Naive thymus-derived CD4-positive, alpha-beta T cell (primary cell): ENCODE results near the gene PRKN. TPM values are rescaled to one million over a fixed set of nuclear protein-coding genes. Genes with fewer than 3 reads are reported as not detected.

ENCODE experiments used
- ATAC-seq: fragments of 150-1000 bp; cut with Tn5 transposase; 2 replicates; pipeline ENCODE4 v1.10.0; 2021; ENCODE audit warnings: mild to moderate bottlenecking, moderate library complexity
- CTCF ChIA-PET: fragments of 350-600 bp; sonication (Branson Sonifier 250); formaldehyde crosslinking; loops from one replicate; lab custom pipeline; 2021; ENCODE audit warnings: antibody characterized with exemption; lab: Charles Lee
- POLR2A ChIA-PET: fragments of 350-600 bp; sonication (Branson Sonifier 250); formaldehyde crosslinking; loops from one replicate; lab custom pipeline; 2021; ENCODE audit warnings: antibody characterized with exemption, inconsistent platforms; lab: Charles Lee
- DNase-seq, 9 donors: peaks; one replicate each; pipeline versions ENCODE4 v3.0.0 to v3.0.0-alpha.2; 2020 to 2022; ENCODE audit warnings: mixed read lengths in 1 of 9
- H3K27ac ChIP-seq: one replicate; pipeline ENCODE4 v1.7.0; 2013; ENCODE audit warnings: mild to moderate bottlenecking, low read depth, low read length, moderate library complexity
- H3K27me3 ChIP-seq, 2 donors: one replicate each; pipeline ENCODE4 v1.7.0; 2013; ENCODE audit warnings: low read length in 2 of 2, mild to moderate bottlenecking in 2 of 2, moderate library complexity in 2 of 2; ENCODE audit not compliant: control insufficient read depth in 2 of 2, insufficient read depth in 2 of 2
- H3K36me3 ChIP-seq, 3 experiments: 1 replicate in 2 of 3; 2 replicates in 1 of 3; pipeline ENCODE4 v1.7.0; 2013; ENCODE audit warnings: low read length in 3 of 3, mild to moderate bottlenecking in 3 of 3, moderate library complexity in 1 of 3; ENCODE audit not compliant: insufficient read depth in 3 of 3, control insufficient read depth in 2 of 3
- H3K4me1 ChIP-seq, 2 donors: one replicate each; pipeline ENCODE4 v1.7.0; 2013; ENCODE audit warnings: low read length in 2 of 2, mild to moderate bottlenecking in 2 of 2, moderate library complexity in 1 of 2; ENCODE audit not compliant: control insufficient read depth in 2 of 2, insufficient read depth in 2 of 2
- H3K4me3 ChIP-seq: 2 replicates; pipeline ENCODE4 v1.7.0; 2013; ENCODE audit warnings: mild to moderate bottlenecking, low read length
- H3K9me3 ChIP-seq, 3 experiments: 1 replicate in 2 of 3; 2 replicates in 1 of 3; pipeline ENCODE4 v1.7.0; 2013; ENCODE audit warnings: low read length in 3 of 3; ENCODE audit not compliant: control insufficient read depth in 2 of 3
- H3K27ac Mint-ChIP-seq, 9 donors: one replicate each; pipeline ENCODE4 v1.8.0; 2020 to 2022; ENCODE audit warnings: mixed read lengths in 9 of 9, mild to moderate bottlenecking in 8 of 9, moderate library complexity in 5 of 9, inconsistent platforms in 2 of 9
- H3K27me3 Mint-ChIP-seq, 5 donors: one replicate each; pipeline ENCODE4 v1.8.0; 2021 to 2022; ENCODE audit warnings: mixed read lengths in 5 of 5, mild to moderate bottlenecking in 1 of 5
- H3K36me3 Mint-ChIP-seq, 5 donors: one replicate each; pipeline ENCODE4 v1.8.0; 2020 to 2022; ENCODE audit warnings: mixed read lengths in 5 of 5, mild to moderate bottlenecking in 3 of 5, inconsistent platforms in 1 of 5
- H3K4me1 Mint-ChIP-seq, 7 donors: one replicate each; pipeline ENCODE4 v1.8.0; 2020 to 2022; ENCODE audit warnings: mixed read lengths in 7 of 7, mild to moderate bottlenecking in 3 of 7, inconsistent platforms in 1 of 7
- H3K4me3 Mint-ChIP-seq, 10 donors: one replicate each; pipeline ENCODE4 v1.8.0; 2020 to 2022; ENCODE audit warnings: mild to moderate bottlenecking in 10 of 10, mixed read lengths in 10 of 10, moderate library complexity in 6 of 10, inconsistent platforms in 2 of 10
- H3K9me3 Mint-ChIP-seq, 11 donors: one replicate each; pipeline ENCODE4 v1.8.0; 2020 to 2022; ENCODE audit warnings: mixed read lengths in 11 of 11, mild to moderate bottlenecking in 4 of 11, inconsistent platforms in 1 of 11, moderate library complexity in 1 of 11
- intact Hi-C, 2 donors: fragments of 100-400 bp; cut with micrococcal nuclease; formaldehyde crosslinking; loops; one replicate each; pipeline ENCODE4 v1.15.1; 2023
- polyA plus RNA-seq, 2 donors: library from polyadenylated mRNA; unstranded; fragments of 300-500 nt; fragmentation: Illumina TruSeq; gene quantifications; one replicate each; pipeline ENCODE4 v1.2.3, GENCODE V29; 2021
- total RNA-seq, 6 experiments: library from RNA in 5 of 6; stranded (reverse) in 5 of 6; gene quantifications; 1 replicate in 5 of 6; 2 replicates in 1 of 6; pipeline ENCODE4 v1.2.3 and lab custom pipeline; 2021 to 2026

The PRKN gene
- total and polyA plus RNA-seq, 7 experiments from 2014 or later = 0.44 to 10.3 (median 8.1) TPM

DNA sequence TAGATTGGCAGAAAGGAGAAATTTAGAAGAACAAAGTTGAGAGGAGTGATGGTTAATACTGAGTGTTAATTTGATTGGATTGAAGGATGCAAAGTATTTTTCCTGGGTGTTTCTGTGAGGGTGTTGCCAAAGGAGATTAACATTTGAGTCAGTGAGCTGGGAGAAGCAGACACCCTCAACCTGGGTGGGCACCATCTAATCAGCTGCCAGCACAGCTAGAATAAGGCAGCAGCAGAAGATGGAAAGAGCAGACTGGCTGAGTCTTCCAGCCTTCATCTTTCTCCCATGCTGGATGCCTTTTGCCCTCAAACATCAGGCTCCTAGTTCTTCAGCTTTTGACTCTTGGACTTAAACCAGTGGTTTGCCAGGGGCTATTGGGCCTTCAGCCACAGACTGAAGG is 1016.1 kb downstream of the PRKN start:
- ChIA-PET CTCF (no interaction called here), POLR2A (no interaction called here)
- no peaks in the 10 kb centered on the region for H3K27me3 Mint-ChIP-seq

DNA sequence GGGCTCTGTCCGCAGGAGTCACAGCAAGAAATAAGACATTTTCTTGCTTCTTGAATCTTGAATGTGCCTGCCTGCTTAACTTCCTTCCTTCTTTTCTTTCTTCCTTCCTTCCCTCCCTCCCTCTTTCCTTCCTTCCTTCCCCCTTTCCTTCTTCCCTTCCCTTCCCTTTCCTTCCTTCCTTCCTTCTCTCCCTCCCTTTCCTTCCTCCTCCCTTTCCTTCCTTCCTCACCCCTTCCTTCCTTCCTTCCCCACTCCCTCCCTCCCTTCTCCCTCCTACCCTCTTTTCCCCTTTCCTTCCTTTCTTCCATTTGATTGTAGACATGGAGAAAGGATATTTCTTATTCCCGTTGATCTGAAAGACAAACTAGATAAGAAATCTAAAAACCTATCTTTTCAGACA is 1016.9 kb downstream of the PRKN start:
- peaks cover 0 to 7% (median 0%) of the 10 kb centered on the region in 11 donors for H3K9me3 Mint-ChIP-seq
- H3K36me3 Mint-ChIP-seq = peaks cover 0 to 8% (median 0%) of the 10 kb centered on the region in 5 donors
- ChIA-PET CTCF (no interaction called here), POLR2A (no interaction called here)
- H3K27ac ChIP-seq = no peak overlapping the region
- no peaks in the 10 kb centered on the region for H3K27me3 Mint-ChIP-seq
- ATAC-seq (no peak), DNase-seq (no peak)
- H3K4me1 ChIP-seq = no peaks in the 10 kb centered on the region
- no peaks in the 10 kb centered on the region for H3K36me3 ChIP-seq
- H3K27me3 ChIP-seq = no peaks in the 10 kb centered on the region
- H3K4me3 ChIP-seq = no peak overlapping the region
- intact Hi-C loops = no loop called here
- H3K4me3 Mint-ChIP-seq = no peak overlapping the region
- no peak overlapping the region for H3K27ac Mint-ChIP-seq
- no peaks in the 10 kb centered on the region for H3K9me3 ChIP-seq
- H3K4me1 Mint-ChIP-seq = no peaks in the 10 kb centered on the region

More for the DNA sequence above, 1016.1 kb downstream of the PRKN start:
- Histone ChIP-seq H3K27ac (no peak overlapping the region), H3K4me3 (no peak overlapping the region), H3K4me1 (no peaks in the 10 kb centered on the region), H3K9me3 (no peaks in the 10 kb centered on the region), H3K27me3 (no peaks in the 10 kb centered on the region), H3K36me3 (no peaks in the 10 kb centered on the region)
- intact Hi-C loops = no loop called here
- Mint-ChIP-seq H3K4me1 (no peaks in the 10 kb centered on the region), H3K27ac (no peak overlapping the region), H3K9me3 (peaks cover 0 to 7% (median 0%) of the 10 kb centered on the region in 11 donors), H3K36me3 (peaks cover 0 to 8% (median 0%) of the 10 kb centered on the region in 5 donors), H3K4me3 (no peak overlapping the region)
- DNase-seq (no peak), ATAC-seq (no peak)

- no peaks in the 10 kb centered on the region for H3K36me3 ChIP-seq
- no peak overlapping the region for H3K27ac ChIP-seq
- H3K27me3 ChIP-seq = no peaks in the 10 kb centered on the region
- Mint-ChIP-seq H3K36me3 (no peaks in the 10 kb centered on the region), H3K27ac (no peak overlapping the region), H3K4me3 (no peak overlapping the region), H3K9me3 (peaks cover 0 to 3% (median 0%) of the 10 kb centered on the region in 11 donors), H3K4me1 (peaks cover 0 to 1% (median 0%) of the 10 kb centered on the region in 7 donors), H3K27me3 (no peaks in the 10 kb centered on the region)
- H3K4me3 ChIP-seq = no peak overlapping the region
- POLR2A ChIA-PET = no interaction called here
- CTCF ChIA-PET = no interaction called here
- H3K4me1 ChIP-seq = no peaks in the 10 kb centered on the region
- DNase-seq = no peak
- intact Hi-C loops = no loop called here
- ATAC-seq = no peak
- H3K9me3 ChIP-seq = no peaks in the 10 kb centered on the region
Measured at GRCh38 chr6:161701056-161701455, 1026.5 kb downstream of the PRKN start.

- Mint-ChIP-seq H3K36me3 (no peaks in the 10 kb centered on the region), H3K9me3 (no peaks in the 10 kb centered on the region), H3K4me3 (no peak overlapping the region), H3K27me3 (no peaks in the 10 kb centered on the region), H3K27ac (no peak overlapping the region), H3K4me1 (peaks cover 0 to 2% (median 0%) of the 10 kb centered on the region in 7 donors)
- no peak for ATAC-seq
- Histone ChIP-seq H3K4me1 (no peaks in the 10 kb centered on the region), H3K27me3 (no peaks in the 10 kb centered on the region), H3K9me3 (no peaks in the 10 kb centered on the region), H3K27ac (no peak overlapping the region), H3K36me3 (no peaks in the 10 kb centered on the region), H3K4me3 (no peak overlapping the region)
- DNase-seq = no peak
- ChIA-PET POLR2A (no interaction called here), CTCF (no interaction called here)
- intact Hi-C loops = no loop called here
Measured at GRCh38 chr6:161696801-161697200, 1030.8 kb downstream of the PRKN start.

DNA sequence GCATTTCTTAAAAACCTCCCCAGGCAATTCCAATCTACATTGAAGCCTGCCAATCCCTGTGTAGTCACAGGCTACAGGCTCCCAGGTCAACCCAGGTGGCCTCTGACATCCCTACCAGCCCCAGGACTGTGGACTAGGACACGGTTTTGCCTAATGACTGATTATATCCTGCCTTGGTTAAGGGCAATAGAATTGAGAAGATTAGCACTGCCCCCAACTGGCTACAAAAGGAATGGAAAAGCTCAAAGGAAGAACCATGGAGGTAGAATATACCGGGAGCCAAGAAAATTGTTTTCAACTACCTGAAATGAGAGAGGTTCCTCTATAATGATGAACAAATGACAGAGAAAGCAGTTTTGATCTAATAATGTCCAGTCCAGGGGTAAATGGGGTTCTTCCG is 1032.6 kb downstream of the PRKN start:
- no peak for DNase-seq
- no peaks in the 10 kb centered on the region for H3K36me3 ChIP-seq
- CTCF ChIA-PET = no interaction called here

DNA sequence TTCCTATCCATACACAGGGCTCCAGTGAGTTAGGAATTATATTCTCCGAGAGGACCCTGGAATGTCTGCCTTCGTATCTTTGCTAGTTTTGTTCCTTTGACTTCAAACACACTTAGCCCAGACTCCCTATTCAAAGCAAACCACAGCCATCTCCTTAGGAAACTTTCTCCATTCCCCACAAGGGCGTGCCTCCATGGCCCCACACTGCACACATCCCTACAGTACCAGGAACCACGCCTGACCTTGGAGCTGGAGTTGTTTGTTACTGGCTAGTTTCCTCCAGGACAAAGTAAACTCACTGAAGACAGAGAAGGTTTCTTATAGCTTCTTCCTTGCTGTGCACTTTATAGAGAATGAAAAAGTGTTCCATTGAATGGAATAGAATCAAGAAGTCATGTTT is 1040.9 kb downstream of the PRKN start:
- Mint-ChIP-seq H3K9me3 (peaks cover 0 to 4% (median 0%) of the 10 kb centered on the region in 11 donors), H3K27me3 (no peaks in the 10 kb centered on the region), H3K36me3 (peaks cover 0 to 3% (median 0%) of the 10 kb centered on the region in 5 donors), H3K27ac (no peak overlapping the region), H3K4me1 (no peaks in the 10 kb centered on the region), H3K4me3 (no peak overlapping the region)
- no peaks in the 10 kb centered on the region for H3K4me1 ChIP-seq
- CTCF ChIA-PET = no interaction called here
- H3K4me3 ChIP-seq = no peak overlapping the region
- no peak overlapping the region for H3K27ac ChIP-seq
- H3K27me3 ChIP-seq = no peaks in the 10 kb centered on the region
- POLR2A ChIA-PET = no interaction called here
- intact Hi-C loops = no loop called here
- DNase-seq (no peak), ATAC-seq (no peak)
- no peaks in the 10 kb centered on the region for H3K36me3 ChIP-seq
- no peaks in the 10 kb centered on the region for H3K9me3 ChIP-seq

More for the DNA sequence above, 1032.6 kb downstream of the PRKN start:
- POLR2A ChIA-PET = no interaction called here
- intact Hi-C loops = loop anchor here in 1 of 2 donors (1.0 kb wide), 2 partner anchors 277 to 301 kb away; no protein-coding TSS in a partner anchor
- Mint-ChIP-seq H3K9me3 (peaks cover 0 to 4% (median 0%) of the 10 kb centered on the region in 11 donors), H3K27ac (no peak overlapping the region), H3K27me3 (no peaks in the 10 kb centered on the region), H3K4me3 (no peak overlapping the region), H3K4me1 (peaks cover 0 to 2% (median 0%) of the 10 kb centered on the region in 7 donors), H3K36me3 (peaks cover 0 to 3% (median 0%) of the 10 kb centered on the region in 5 donors)
- no peaks in the 10 kb centered on the region for H3K9me3 ChIP-seq
- H3K4me1 ChIP-seq = no peaks in the 10 kb centered on the region
- no peak for ATAC-seq
- no peak overlapping the region for H3K4me3 ChIP-seq
- no peak overlapping the region for H3K27ac ChIP-seq
- no peaks in the 10 kb centered on the region for H3K27me3 ChIP-seq

DNA sequence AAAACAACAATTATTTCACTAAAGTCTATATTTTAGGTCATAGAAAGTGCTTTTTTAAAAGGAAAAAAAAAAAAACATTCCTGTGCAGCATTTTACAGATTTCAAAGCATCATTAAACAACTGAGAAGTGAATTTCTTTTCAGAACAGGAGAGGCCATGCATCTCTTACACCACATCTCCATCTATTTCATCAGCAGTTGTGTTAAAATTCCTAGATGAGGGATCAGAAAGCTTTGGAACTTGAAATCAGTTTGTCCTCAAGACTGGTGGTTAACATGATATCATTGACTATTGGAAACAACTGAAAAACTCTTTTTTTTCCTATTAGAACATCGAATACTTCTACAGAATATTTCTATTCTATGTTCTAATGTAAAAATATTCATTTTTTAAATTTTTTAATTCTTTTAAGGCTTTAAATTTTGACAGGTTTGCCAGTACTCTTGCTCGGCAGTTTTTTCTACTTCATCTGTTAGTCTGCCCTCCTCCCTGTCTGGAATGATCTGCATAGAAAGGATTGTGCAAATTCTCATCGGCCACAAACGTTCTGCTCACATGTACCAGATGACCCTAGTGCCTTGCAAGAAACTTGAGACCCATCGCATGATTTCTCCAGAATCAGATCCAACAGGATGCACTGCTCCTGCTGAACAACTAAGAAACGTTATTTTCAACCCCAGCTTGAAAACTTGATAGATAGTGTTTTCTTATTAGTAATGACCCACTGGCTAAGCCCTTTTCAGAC is 1042.7 kb downstream of the PRKN start:
- Histone ChIP-seq H3K36me3 (no peaks in the 10 kb centered on the region), H3K27ac (no peak overlapping the region), H3K4me1 (no peaks in the 10 kb centered on the region), H3K4me3 (no peak overlapping the region), H3K9me3 (no peaks in the 10 kb centered on the region), H3K27me3 (no peaks in the 10 kb centered on the region)
- Mint-ChIP-seq H3K4me1 (no peaks in the 10 kb centered on the region), H3K27ac (no peak overlapping the region), H3K36me3 (no peaks in the 10 kb centered on the region), H3K4me3 (no peak overlapping the region), H3K9me3 (peaks cover 0 to 2% (median 0%) of the 10 kb centered on the region in 11 donors), H3K27me3 (no peaks in the 10 kb centered on the region)
- no peak for DNase-seq
- no peak for ATAC-seq
- intact Hi-C loops = no loop called here
- CTCF ChIA-PET = no interaction called here
- POLR2A ChIA-PET = no interaction called here
